ACC112 (cell line): ENCODE data around the gene GRID1.

Source experiments
- H2AFZ ChIP-seq: fragments of 200-600 bp; sonication (generic); one replicate; pipeline ENCODE4 v1.6.0; 2017; ENCODE audit warnings: antibody characterized with exemption, low read length; ENCODE audit not compliant: unreplicated experiment
- H3K27ac ChIP-seq: fragments of 200-600 bp; sonication (generic); 2 replicates; pipeline ENCODE4 v1.5.1; 2014; ENCODE audit warnings: low read depth, mild to moderate bottlenecking, antibody characterized with exemption, low read length, moderate library complexity
- H3K27me3 ChIP-seq: fragments of 200-600 bp; sonication (generic); 2 replicates; pipeline ENCODE4 v1.6.1; 2014; ENCODE audit warnings: mild to moderate bottlenecking, antibody characterized with exemption, low read length, moderate library complexity, mixed read lengths; ENCODE audit not compliant: insufficient read depth
- H3K36me3 ChIP-seq: fragments of 200-600 bp; sonication (generic); 2 replicates; pipeline ENCODE4 v1.6.1; 2016; ENCODE audit warnings: mild to moderate bottlenecking, antibody characterized with exemption, low read length, moderate library complexity, mixed read lengths; ENCODE audit not compliant: insufficient read depth
- H3K4me1 ChIP-seq: fragments of 200-600 bp; sonication (generic); one replicate; pipeline ENCODE4 v1.6.1; 2016; ENCODE audit warnings: low read length, mixed read lengths; ENCODE audit not compliant: insufficient read depth, unreplicated experiment, control insufficient read depth
- H3K4me3 ChIP-seq: fragments of 200-600 bp; sonication (generic); 2 replicates; pipeline ENCODE4 v1.5.1; 2014; ENCODE audit warnings: mild to moderate bottlenecking, low read depth, low read length
- H3K79me2 ChIP-seq: fragments of 200-600 bp; sonication (generic); one replicate; pipeline ENCODE4 v1.6.0; 2016; ENCODE audit warnings: low read length; ENCODE audit not compliant: control insufficient read depth, unreplicated experiment, insufficient read depth

GRID1 gene

DNA sequence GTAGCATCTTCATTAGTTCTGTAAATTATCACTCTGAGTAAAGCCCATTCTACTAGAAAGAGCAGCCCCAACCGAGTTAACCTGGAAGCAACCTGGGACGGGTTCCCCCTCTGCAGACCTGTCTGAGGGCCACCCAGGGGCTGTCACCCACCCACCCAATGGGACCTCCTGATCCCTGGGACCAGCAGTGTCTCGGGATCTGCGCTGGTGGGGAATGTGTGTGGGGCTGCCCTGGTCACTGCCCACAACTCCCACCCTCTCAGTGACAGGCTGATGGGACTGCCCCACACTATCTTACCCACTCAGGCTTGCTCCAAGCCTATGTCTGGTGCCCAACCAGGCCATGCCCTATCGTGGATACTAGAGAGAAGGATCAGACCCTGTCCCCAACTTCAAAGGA is 215.0 kb downstream of the GRID1 start:
- Histone ChIP-seq H3K27ac (no peak overlapping the region), H2AFZ (no peak overlapping the region), H3K27me3 (no peaks in the 10 kb centered on the region), H3K79me2 (no peaks in the 10 kb centered on the region), H3K4me1 (no peaks in the 10 kb centered on the region), H3K4me3 (no peak overlapping the region), H3K36me3 (no peaks in the 10 kb centered on the region)

- H3K79me2 ChIP-seq = no peaks in the 10 kb centered on the region
- no peak overlapping the region for H2AFZ ChIP-seq
- H3K27ac ChIP-seq = no peak overlapping the region
- no peaks in the 10 kb centered on the region for H3K27me3 ChIP-seq
- H3K4me1 ChIP-seq = no peaks in the 10 kb centered on the region
- H3K4me3 ChIP-seq = no peak overlapping the region
- no peaks in the 10 kb centered on the region for H3K36me3 ChIP-seq
Measured at GRCh38 chr10:86149257-86149656, 217.3 kb downstream of the GRID1 start.

DNA sequence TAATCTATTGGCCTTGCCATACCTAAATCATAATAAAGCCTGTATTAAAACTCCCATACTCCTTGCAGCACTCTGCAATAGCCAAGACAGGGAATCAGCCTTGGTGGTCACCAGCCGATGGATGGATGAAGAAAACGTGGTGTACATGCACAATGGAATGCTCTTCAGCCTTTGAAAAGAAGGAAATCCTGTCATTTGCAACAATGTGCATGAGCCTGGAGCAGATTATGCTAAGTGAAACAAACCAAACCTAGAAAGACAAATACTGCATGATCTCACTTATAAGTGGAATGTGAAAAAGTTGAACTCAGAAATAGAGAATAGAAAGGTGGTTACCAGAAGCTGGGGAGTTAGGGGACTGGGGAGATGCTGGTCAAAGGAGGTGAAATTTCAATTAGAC is 218.5 kb downstream of the GRID1 start:
- no peaks in the 10 kb centered on the region for H3K27me3 ChIP-seq
- H3K36me3 ChIP-seq = no peaks in the 10 kb centered on the region
- no peaks in the 10 kb centered on the region for H3K4me1 ChIP-seq
- H3K27ac ChIP-seq = no peak overlapping the region
- H3K79me2 ChIP-seq = no peaks in the 10 kb centered on the region
- no peak overlapping the region for H2AFZ ChIP-seq
- no peak overlapping the region for H3K4me3 ChIP-seq

GRCh38 chr10:86144301-86144700 is 222.3 kb downstream of the GRID1 start:
- Histone ChIP-seq H3K36me3 (no peaks in the 10 kb centered on the region), H3K4me3 (no peak overlapping the region), H3K4me1 (no peaks in the 10 kb centered on the region), H3K27ac (no peak overlapping the region), H3K79me2 (no peaks in the 10 kb centered on the region), H3K27me3 (no peaks in the 10 kb centered on the region), H2AFZ (no peak overlapping the region)

DNA sequence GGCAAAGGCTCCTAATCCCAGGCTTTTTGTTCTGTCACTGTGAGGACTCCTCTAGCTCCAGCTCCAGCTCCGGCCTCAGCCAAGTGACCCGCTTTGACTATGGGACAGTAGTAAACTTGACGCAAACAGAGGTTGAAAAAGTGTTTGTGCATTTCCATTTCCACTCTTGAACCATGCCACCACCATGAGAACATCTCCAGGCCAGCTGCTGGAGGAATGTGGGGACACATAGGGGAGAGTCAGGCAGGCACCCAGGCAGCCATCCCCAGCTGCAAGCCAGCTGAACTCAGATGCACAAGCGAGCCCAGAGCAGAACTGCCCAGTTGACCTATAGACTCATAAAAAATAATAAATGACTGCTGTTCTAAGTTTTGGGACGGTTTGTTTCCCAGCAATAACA is 224.7 kb downstream of the GRID1 start:
- Histone ChIP-seq H3K4me1 (no peaks in the 10 kb centered on the region), H3K36me3 (no peaks in the 10 kb centered on the region), H3K79me2 (no peaks in the 10 kb centered on the region), H3K4me3 (no peak overlapping the region), H3K27ac (no peak overlapping the region), H2AFZ (no peak overlapping the region), H3K27me3 (no peaks in the 10 kb centered on the region)

- H3K4me3 ChIP-seq = no peak overlapping the region
- no peaks in the 10 kb centered on the region for H3K36me3 ChIP-seq
- no peaks in the 10 kb centered on the region for H3K27me3 ChIP-seq
- H3K27ac ChIP-seq = no peak overlapping the region
- H3K79me2 ChIP-seq = no peaks in the 10 kb centered on the region
- no peaks in the 10 kb centered on the region for H3K4me1 ChIP-seq
- no peak overlapping the region for H2AFZ ChIP-seq
Measured at GRCh38 chr10:86139066-86139657, 227.4 kb downstream of the GRID1 start.

DNA sequence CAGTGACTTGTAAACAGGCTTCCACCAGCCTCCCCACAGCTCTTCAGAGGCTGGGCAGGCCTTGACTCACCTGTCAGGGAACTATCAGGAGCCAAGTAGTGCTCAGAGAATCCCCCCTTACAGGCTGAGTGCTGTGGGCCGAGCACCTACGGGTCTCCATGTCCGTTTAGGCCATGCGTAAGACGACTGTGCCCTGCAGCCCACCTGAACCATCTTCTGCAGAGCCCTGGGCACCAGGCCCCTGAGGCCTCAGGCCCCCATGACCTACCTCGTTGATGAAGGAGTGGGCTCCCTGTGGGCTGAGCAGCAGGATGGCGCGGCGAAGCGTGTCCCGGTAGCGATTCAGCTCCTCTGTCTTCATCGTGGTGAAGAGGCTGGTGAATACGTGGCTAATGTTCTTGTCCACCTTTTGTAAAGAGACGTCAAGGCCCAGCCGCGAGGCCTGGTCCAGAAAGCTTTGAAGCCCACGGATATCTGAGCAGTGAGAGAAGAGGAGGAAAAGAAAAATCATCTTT is 228.0 kb downstream of the GRID1 start:
- Histone ChIP-seq H3K27me3 (no peaks in the 10 kb centered on the region), H3K4me3 (no peak overlapping the region), H3K27ac (no peak overlapping the region), H3K4me1 (no peaks in the 10 kb centered on the region), H3K79me2 (no peaks in the 10 kb centered on the region), H2AFZ (no peak overlapping the region), H3K36me3 (no peaks in the 10 kb centered on the region)

GRCh38 chr10:86137561-86137960 is 229.0 kb downstream of the GRID1 start:
- Histone ChIP-seq H3K4me1 (no peaks in the 10 kb centered on the region), H3K27me3 (no peaks in the 10 kb centered on the region), H3K27ac (no peak overlapping the region), H3K79me2 (no peaks in the 10 kb centered on the region), H2AFZ (no peak overlapping the region), H3K4me3 (no peak overlapping the region), H3K36me3 (no peaks in the 10 kb centered on the region)

DNA sequence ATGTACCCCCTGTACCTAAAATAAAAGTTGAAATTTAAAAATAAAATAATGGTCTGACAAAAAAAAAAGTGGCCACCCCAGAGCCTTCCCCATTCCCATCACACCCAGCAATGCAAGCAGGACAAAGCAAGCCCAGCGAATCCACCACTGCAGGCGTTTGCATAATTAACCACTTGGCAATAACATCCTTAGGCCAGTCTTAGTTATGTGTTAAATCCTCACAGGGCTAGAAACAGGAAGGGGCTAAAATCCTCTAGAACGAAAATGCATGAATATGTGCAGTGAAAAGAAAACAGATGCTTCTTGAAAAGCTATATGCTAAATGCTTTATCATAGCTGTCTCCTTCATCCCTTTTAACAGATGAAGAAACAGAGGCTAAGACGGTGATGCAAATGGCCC is 229.7 kb downstream of the GRID1 start:
- no peaks in the 10 kb centered on the region for H3K27me3 ChIP-seq
- H2AFZ ChIP-seq = no peak overlapping the region
- H3K27ac ChIP-seq = no peak overlapping the region
- no peaks in the 10 kb centered on the region for H3K79me2 ChIP-seq
- no peak overlapping the region for H3K4me3 ChIP-seq
- H3K4me1 ChIP-seq = no peaks in the 10 kb centered on the region
- H3K36me3 ChIP-seq = no peaks in the 10 kb centered on the region

DNA sequence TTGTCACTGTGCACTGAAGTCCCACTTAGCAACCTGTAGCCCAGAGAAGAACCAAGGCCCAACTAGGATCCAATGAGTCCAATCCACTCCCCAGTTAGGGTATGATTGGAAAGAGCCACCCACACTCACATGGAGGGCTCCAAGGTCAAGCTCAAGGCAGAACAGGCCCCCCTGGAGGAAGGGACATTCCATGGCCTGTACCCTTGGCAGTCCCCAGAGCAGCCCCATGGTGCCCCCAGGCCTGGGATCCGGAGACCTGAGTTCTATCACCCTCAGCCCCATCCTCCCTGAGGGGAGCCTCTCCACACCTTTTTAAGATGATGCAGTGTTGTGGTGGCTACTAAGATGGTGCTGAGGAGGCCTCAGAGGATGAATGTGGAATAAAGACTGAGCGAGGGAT is 231.4 kb downstream of the GRID1 start:
- no peaks in the 10 kb centered on the region for H3K79me2 ChIP-seq
- no peaks in the 10 kb centered on the region for H3K36me3 ChIP-seq
- no peak overlapping the region for H3K4me3 ChIP-seq
- H2AFZ ChIP-seq = no peak overlapping the region
- no peaks in the 10 kb centered on the region for H3K27me3 ChIP-seq
- no peaks in the 10 kb centered on the region for H3K4me1 ChIP-seq
- no peak overlapping the region for H3K27ac ChIP-seq

DNA sequence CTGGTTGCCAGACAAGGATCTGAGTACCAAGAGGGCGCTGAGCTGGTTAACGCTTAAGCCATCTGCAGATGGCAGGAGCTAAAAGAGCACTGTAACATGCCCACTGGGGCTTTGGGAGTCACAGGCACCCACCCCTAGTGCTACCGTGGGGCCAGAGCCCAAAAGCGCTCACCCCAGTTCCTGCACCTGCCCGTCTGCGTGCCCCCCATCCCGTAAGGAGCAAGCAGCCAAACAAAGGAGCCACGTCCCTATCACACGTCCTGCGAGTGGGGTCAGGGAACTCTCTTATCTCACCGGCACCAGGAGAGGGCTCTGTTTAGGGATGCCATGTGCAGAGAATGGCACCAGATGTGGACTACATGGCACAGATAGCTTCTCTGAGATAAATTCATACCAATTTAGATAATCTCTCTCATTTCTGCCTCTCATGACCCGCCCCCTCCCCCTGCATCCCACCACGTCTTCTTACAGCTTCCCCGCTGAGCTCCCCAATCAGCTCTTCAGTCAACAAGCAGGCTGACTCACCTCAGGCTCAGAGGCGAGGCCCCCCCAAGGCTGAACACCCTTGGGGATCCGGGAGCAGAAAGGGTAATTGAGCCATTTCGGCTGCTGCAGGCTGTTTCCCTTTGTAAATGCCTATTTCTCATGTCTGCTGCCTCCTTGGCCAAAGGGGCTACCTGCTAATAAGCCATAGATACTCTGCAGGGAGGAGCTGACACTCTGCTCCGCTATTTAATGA is 235.7 kb downstream of the GRID1 start:
- H3K36me3 ChIP-seq = no peaks in the 10 kb centered on the region
- no peak overlapping the region for H2AFZ ChIP-seq
- H3K27me3 ChIP-seq = no peaks in the 10 kb centered on the region
- H3K79me2 ChIP-seq = no peaks in the 10 kb centered on the region
- H3K4me1 ChIP-seq = no peaks in the 10 kb centered on the region
- no peak overlapping the region for H3K27ac ChIP-seq
- no peak overlapping the region for H3K4me3 ChIP-seq
